Posterior vena cava (tissue), 2 donors: ENCODE measurements around the gene RGS7. TPM values are rescaled to one million over a fixed set of nuclear protein-coding genes. Genes with fewer than 3 reads are reported as not detected.

Source experiments
- DNase-seq: peaks from one replicate; pipeline ENCODE4 v3.0.0-alpha.2; 2020; ENCODE audit warnings: low spot score
- intact Hi-C, 2 donors: fragments of 100-400 bp; cut with DNase I; formaldehyde crosslinking; loops; one replicate each; pipeline versions ENCODE4 v1.14.1 to v1.14.2; 2022 to 2023
- total RNA-seq, 2 donors: library from RNA; stranded (reverse); fragmentation: NEBNext Ultra II Directional; extraction: Animal tissue kit (Norgen Biotek cat#: 25700); gene quantifications; one replicate each; pipeline ENCODE4 v1.2.1, GENCODE V29; 2021
- donor health status: DM: yes; HTN: yes; CAD: no.
- donor health status: DM: yes; HTN: yes; CAD: no.

RGS7 gene
- total RNA-seq, 2 donors from 2014 or later = not detected

DNA sequence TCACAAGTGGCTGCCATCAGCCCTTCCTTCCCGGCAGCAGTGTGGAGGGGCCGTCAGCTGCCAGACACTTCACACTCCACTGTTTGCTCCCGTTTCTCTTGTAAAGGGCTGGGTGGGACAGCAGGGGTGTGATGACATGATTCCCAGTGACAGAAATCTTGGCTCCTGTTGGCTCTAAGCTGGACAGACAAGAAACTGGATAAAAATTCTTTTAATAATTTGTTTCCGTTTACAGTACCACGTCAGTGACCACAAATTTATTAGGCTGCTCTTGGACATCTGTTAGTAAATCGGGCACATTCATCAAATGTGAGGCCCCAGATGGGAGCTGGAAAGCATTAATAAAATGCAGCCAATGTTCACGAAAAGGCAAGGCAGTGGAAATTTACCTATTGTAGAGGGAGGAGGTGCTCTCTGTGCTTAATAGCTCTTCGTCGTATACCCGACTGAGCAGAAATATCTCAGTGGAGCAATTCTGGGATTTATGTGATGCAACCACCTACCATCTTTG lies 391.4 kb downstream of the RGS7 start:
- DNase-seq = no peak
- intact Hi-C loops = no loop called here

DNA sequence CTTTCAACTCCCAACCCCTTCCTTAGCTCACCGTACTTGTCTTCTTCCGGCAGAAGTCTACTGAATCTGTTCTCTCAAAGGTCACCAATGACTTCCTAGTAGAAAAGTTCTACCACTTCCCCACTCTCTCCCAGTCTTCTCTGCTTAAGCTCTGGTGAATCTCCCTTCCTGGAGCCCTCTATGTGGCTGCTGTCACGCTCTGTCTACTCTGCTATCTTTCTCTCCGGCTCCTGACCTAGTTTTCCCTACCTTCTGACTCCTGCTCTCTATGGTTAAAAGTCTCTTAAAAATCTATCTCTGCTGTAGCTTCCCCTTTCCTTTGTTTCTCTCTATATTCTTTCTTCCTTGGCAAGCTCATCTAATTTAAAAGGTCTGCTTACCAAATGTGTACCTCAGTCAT lies 394.9 kb downstream of the RGS7 start:
- DNase-seq = no peak
- intact Hi-C loops = no loop called here

GRCh38 chr1:240956424-240956823 lies 400.6 kb downstream of the RGS7 start:
- intact Hi-C loops = no loop called here
- no peak for DNase-seq

DNA sequence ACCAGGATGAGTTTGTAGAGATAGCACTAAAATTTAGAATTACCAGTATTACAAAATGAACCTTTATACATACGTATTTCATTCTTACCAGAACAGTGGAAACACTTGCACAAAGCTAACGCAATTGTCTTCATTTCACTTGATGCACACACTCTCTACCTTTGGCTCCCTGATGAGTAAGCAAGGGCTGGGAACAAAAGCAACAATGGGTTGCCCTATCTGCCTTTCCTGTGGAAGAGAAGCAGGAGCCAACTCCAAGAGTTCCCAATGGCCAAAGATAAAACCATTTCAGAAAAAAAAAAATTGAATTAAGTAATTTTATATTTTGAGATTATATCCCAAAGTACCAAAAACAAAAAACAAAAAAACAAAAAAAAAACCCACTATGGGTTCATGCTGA lies 401.0 kb downstream of the RGS7 start:
- intact Hi-C loops = no loop called here
- DNase-seq = no peak

DNA sequence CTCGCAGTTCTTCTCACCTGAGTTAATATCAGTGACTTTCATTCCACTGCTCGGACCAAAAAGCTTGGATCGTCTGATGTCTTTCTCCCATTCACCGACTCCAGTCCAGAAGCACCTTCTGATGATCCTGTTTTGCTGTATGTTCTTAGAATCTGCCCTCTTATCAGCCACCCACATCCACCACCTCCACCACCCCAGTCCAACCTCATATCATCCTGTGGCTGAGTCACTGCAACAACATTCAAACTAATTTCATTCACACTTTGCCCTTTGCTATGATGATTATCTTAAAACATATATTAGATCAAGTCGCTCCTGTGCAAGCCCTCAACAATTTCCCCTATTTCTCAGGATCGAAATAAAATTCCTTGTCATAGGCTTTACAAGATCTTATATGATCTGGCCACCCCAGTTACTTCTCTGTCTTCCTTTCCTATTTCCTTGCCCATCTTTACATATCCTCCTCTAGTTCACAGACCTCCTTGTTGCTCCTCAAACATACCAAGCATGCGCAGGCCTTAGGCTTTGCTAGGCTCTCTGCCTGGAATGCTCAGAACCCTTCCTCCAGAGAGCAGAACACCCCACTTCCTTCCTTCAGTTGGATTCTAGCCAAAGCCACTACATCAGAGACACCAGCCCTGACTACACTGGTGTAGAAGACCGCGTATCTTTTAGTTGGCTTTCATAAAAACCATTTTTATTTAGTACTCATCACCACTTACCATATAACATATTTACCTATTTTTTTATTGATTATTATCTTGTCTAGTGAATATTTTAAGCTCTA lies 409.4 kb downstream of the RGS7 start:
- intact Hi-C loops = no loop called here

DNA sequence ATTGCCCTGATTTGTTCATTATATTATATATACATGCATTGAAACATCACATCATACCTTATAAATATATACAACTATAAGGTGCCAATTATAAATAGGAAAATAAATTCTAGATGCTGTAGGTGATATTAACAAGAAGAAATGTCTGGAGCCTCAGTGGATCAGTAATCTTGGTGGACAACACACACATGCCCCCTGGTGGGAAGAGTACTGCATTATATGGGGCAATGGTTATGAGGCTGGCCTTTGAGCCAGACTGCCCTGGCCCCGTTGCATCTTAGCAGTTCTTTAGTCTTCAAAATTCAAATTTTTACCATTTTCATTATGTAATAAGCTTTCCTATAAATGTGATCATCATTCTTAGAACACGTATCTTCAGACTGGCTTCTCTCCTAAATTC lies 410.1 kb downstream of the RGS7 start:
- DNase-seq = no peak
- intact Hi-C loops = no loop called here

More for the DNA sequence above, 409.4 kb downstream of the RGS7 start:
- DNase-seq = no peak

DNA sequence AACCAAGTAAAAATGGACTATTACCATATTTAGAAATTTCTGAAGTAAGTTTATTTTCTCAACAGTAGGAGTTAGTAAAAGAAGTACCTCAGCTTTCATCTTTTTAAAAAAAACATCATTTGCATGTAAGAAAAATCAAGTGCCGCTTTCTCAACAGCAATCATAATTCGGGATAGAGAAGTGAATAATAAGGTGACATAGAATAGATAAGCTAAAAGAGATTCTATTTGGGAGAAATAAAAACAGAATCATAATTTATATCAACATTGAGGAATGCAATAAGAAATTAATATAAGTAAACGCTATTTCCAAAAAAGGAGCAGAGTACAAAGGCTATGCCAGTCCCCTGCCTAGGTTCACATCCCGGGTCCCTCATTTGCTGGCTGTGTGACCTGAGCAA lies 414.1 kb downstream of the RGS7 start:
- no peak for DNase-seq
- intact Hi-C loops = no loop called here

GRCh38 chr1:240941701-240942370 lies 415.2 kb downstream of the RGS7 start:
- no peak for DNase-seq
- intact Hi-C loops = no loop called here

GRCh38 chr1:240936911-240937668 lies 419.9 kb downstream of the RGS7 start:
- intact Hi-C loops = no loop called here

GRCh38 chr1:240935920-240936319 lies 421.1 kb downstream of the RGS7 start:
- intact Hi-C loops = no loop called here
- DNase-seq = no peak

More at GRCh38 chr1:240936911-240937668, 419.9 kb downstream of the RGS7 start:
- no peak for DNase-seq

GRCh38 chr1:240931031-240931430 lies 426.0 kb downstream of the RGS7 start:
- intact Hi-C loops = no loop called here

DNA sequence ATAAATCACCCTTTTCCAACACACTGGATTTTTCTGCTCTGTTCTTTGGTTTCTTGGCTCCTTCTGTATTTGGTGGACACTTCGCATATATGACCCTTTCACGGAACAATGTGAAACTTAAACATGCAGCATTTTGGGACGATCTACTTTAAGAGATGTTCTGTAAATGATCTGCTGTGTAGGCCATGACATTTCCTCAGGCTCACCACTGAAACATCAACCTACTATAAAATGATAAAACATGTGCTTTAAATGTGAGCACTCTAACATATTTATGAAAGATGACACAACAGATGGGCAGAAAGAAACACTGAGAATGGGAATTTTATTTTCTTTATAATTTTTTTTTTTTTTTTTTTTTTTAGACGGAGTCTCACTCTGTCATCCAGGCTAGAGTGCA lies 428.7 kb downstream of the RGS7 start:
- intact Hi-C loops = no loop called here
- no peak for DNase-seq

More at GRCh38 chr1:240931031-240931430, 426.0 kb downstream of the RGS7 start:
- no peak for DNase-seq

GRCh38 chr1:240927821-240928220 lies 429.2 kb downstream of the RGS7 start:
- intact Hi-C loops = no loop called here
- DNase-seq = no peak

- no peak for DNase-seq
- intact Hi-C loops = no loop called here
These were observed 431.7 kb downstream of the RGS7 start for GRCh38 chr1:240925273-240925672.

DNA sequence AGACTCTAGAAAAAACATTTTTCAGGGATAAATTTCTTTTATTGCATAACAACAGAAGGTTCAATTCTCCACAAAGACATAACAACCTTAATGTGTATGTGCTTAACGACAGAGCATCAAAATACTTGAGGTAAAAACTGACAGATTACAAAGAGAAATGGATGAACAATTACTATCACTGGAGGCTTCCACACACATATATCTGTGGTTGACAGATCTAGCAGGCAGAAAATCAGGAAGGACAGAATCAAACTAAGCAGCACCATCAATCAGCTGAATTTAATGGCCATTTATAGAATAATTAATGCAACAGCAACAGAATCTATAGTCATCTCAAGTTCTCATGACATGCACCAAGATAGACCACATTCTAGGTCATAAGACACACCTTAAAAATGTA lies 439.0 kb downstream of the RGS7 start:
- intact Hi-C loops = no loop called here
- DNase-seq = no peak

GRCh38 chr1:240914506-240914905 lies 442.5 kb downstream of the RGS7 start:
- DNase-seq = no peak
- intact Hi-C loops = no loop called here

- intact Hi-C loops = no loop called here
- no peak for DNase-seq
These were observed 444.2 kb downstream of the RGS7 start for GRCh38 chr1:240912821-240913220.

DNA sequence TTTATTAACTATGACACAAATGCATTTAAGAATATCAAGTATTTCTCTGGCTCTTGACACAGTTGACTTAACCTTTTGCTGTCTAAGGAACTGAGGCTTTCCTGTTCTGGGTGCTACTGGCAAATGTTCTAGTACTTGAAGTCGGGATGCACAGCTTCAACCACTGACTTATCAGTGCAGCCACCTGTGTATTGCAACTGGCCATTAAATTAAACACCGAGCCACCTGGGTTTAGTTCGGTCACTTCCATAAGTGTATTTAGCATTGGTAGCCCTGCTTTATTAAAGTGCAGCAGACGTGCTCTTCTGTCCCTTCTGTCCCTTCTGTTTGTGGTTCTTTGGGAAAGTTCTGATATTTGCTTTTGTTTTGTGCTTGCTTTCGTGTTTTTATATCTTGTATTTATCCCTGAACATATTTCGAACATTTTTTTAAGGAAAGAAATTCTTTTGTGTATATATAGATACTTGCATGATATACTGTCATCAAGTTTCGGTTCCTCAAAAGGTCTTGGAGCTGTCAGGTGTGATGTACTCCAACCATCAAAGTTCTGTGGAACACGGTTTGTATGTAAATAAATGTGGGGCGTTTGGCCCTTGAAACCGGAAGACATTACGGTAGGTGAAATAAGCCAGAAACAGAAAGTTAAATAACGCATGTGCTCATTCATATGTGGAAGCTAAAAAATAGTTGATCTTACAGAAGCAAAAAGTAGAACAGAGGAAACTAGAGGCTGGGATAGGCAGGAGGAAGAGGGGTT lies 447.1 kb downstream of the RGS7 start:
- DNase-seq = no peak
- intact Hi-C loops = no loop called here

DNA sequence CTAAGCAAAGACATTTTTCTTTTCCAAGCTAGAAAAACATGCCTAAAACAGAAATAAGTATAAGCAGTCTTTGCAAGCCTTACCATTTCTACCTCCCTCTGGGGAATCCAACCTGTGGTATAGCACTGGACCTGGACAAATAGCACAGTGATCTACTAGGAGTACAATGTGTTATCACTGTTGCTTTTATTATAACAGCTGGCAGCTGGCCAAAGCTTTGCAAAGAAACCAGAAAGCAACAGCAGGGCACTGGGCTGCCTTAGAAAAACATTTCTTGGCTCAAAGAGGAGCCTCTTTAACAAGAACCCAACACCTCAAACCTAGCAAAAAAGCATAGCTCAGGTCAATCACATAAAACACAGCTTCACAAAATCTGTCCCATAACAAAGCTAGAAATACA lies 450.5 kb downstream of the RGS7 start:
- DNase-seq = no peak
- intact Hi-C loops = no loop called here
